H1 (cell line): ENCODE data around the gene NT5DC1. TPM values are rescaled to one million over a fixed set of nuclear protein-coding genes. Genes with fewer than 3 reads are reported as not detected.

Experiments used
- NRF1 ChIP-seq: IDR thresholded peaks from 2 replicates; pipeline ENCODE4 v1.6.1; 2011; ENCODE audit warnings: mild to moderate bottlenecking, low read depth, low read length, improper control_type of control experiment
- SP1 ChIP-seq: IDR thresholded peaks from 2 replicates; pipeline ENCODE4 v1.6.1; 2011; ENCODE audit warnings: low read depth, low read length
- polyA plus RNA-seq, 7 experiments: library from polyadenylated mRNA; depleted of rRNA in 3 of 7; stranded (reverse) in 5 of 7; unstranded in 2 of 7; fragments of >200 nt in 5 of 7; fragments of 200-250 nt in 2 of 7; gene quantifications; 1 replicate in 5 of 7; 2 replicates in 1 of 7; 4 replicates in 1 of 7; pipeline versions ENCODE4 v1.2.1 to v1.2.3, GENCODE V29; 2011 to 2013; ENCODE audit warnings: missing spikeins in 2 of 7, mixed read lengths in 2 of 7
- total RNA-seq: library from RNA; stranded (reverse); fragmentation: NEBNext Ultra II Directional; extraction: Animal tissue kit (Norgen Biotek cat#: 25700); gene quantifications from 2 replicates; pipeline ENCODE4 v1.2.1, GENCODE V29; 2021

NT5DC1 gene
- total and polyA plus RNA-seq, 2 of the 8 experiments (the other 6 are each of a cell fraction or from before 2014, with no cell fraction given): 25.3 to 72.7 TPM

GRCh38 chr6:116083052-116083451 is 17.6 kb upstream of the NT5DC1 start (continued):
- TF ChIP-seq NRF1: no peak
- no peak for TF ChIP-seq SP1
